ENCODE data around the gene TYW1.
"Not testable (repeated sequence)": the region's sequence is repeated elsewhere in the genome, so short reads cannot be mapped to it uniquely, and the experiment has no call there.

TYW1 gene, protein sequence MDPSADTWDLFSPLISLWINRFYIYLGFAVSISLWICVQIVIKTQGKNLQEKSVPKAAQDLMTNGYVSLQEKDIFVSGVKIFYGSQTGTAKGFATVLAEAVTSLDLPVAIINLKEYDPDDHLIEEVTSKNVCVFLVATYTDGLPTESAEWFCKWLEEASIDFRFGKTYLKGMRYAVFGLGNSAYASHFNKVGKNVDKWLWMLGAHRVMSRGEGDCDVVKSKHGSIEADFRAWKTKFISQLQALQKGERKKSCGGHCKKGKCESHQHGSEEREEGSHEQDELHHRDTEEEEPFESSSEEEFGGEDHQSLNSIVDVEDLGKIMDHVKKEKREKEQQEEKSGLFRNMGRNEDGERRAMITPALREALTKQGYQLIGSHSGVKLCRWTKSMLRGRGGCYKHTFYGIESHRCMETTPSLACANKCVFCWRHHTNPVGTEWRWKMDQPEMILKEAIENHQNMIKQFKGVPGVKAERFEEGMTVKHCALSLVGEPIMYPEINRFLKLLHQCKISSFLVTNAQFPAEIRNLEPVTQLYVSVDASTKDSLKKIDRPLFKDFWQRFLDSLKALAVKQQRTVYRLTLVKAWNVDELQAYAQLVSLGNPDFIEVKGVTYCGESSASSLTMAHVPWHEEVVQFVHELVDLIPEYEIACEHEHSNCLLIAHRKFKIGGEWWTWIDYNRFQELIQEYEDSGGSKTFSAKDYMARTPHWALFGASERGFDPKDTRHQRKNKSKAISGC

GRCh38 chr7:66996444-66997191, at the start of gene TYW1:
TYW1 (plus strand) TSS chr7:66996833; CDS start chr7:66996979, 146 bp downstream.
- peak; percentile 94 to 98 for DNase-seq (ENCODE audit: extremely low read depth in 1 of 2, low read depth in 1 of 2)

GRCh38 chr7:66948480-66949109, 48.0 kb upstream of the TYW1 start:
- DNase-seq (ENCODE audit: extremely low read depth in 1 of 2, low read depth in 1 of 2): no peak

DNA sequence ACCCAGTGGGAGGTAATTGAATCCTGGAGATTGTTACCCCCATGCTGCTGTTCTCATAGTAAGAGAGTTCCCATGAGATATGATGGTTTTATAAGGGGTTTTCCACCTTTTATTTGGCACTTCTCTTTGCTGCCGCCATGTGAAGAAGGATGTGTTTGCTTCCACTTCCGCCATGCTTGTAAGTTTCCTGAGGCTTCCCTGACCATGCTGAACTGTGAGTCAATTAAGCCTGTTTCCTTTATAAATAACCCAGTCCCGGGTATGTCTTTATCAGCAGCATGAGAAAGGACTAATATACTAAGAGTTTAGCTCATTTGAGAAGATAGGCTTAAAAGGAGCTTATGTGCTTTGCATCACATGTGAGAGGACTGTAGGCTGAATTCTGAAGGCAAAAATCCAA, 46.3 kb upstream of the TYW1 start:
- DNase-seq (ENCODE audit: extremely low read depth in 1 of 2, low read depth in 1 of 2): no peak

- no peak for DNase-seq (ENCODE audit: extremely low read depth in 1 of 2, low read depth in 1 of 2)
Observed at GRCh38 chr7:66950763-66951162, 45.9 kb upstream of the TYW1 start.

- DNase-seq (ENCODE audit: extremely low read depth in 1 of 2, low read depth in 1 of 2): no peak
Observed at GRCh38 chr7:66952343-66953043, 44.1 kb upstream of the TYW1 start.

- no peak for DNase-seq (ENCODE audit: extremely low read depth in 1 of 2, low read depth in 1 of 2)
Observed at GRCh38 chr7:66953044-66953427, 43.6 kb upstream of the TYW1 start.

GRCh38 chr7:66957595-66958290, 38.9 kb upstream of the TYW1 start:
- DNase-seq (ENCODE audit: extremely low read depth in 1 of 2, low read depth in 1 of 2): no peak

- no peak for DNase-seq (ENCODE audit: extremely low read depth in 1 of 2, low read depth in 1 of 2)
Observed at GRCh38 chr7:66958538-66959350, 37.9 kb upstream of the TYW1 start.

DNA sequence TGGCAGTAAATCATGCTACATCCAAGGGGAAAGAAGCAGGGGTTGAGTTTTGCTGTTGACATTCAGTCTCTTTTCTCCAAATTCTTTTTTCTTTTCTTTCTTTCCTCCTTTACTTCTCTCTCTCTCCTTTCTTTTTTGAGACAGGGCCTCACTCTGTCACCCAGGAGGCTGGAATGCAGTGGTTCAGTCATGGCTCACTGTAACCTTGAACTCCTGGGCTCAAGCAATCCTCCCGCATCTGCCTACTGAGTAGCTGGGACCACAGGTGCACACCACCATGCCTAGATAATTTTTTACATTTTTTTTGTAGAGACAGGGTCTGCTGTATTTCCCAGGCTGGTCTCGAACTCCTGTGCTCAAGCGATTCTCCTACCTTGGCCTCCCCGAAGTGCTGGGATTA, 36.4 kb upstream of the TYW1 start:
- no peak for DNase-seq (ENCODE audit: extremely low read depth in 1 of 2, low read depth in 1 of 2)

DNA sequence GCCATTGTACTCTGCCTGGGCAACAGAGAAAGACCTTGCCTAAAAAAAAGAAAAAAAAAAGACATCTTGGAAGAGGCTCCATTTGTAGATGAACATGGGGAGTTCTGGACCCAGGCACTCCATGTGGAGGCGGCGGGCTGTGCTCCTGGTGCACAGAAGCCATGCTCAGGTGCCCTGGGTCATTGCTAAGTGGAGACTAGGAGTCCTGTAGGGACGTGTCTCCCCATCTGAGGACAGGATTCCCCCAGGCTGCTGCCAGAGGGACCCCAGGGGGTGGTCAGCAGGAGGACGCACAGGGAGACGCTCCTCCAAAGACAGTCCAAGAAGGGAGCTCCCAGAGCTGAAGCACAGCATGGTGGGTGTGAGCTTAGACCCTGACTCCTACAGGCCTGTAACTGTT, 35.5 kb upstream of the TYW1 start:
- no peak for DNase-seq (ENCODE audit: extremely low read depth in 1 of 2, low read depth in 1 of 2)

- DNase-seq (ENCODE audit: extremely low read depth in 1 of 2, low read depth in 1 of 2): no peak
Observed at GRCh38 chr7:66964411-66964810, 32.2 kb upstream of the TYW1 start.

- DNase-seq (ENCODE audit: extremely low read depth in 1 of 2, low read depth in 1 of 2): no peak
Observed at GRCh38 chr7:66967029-66967428, 29.6 kb upstream of the TYW1 start.

- DNase-seq (ENCODE audit: extremely low read depth in 1 of 2, low read depth in 1 of 2): not testable (repeated sequence)
Observed at GRCh38 chr7:66969001-66969400, 27.6 kb upstream of the TYW1 start.

DNA sequence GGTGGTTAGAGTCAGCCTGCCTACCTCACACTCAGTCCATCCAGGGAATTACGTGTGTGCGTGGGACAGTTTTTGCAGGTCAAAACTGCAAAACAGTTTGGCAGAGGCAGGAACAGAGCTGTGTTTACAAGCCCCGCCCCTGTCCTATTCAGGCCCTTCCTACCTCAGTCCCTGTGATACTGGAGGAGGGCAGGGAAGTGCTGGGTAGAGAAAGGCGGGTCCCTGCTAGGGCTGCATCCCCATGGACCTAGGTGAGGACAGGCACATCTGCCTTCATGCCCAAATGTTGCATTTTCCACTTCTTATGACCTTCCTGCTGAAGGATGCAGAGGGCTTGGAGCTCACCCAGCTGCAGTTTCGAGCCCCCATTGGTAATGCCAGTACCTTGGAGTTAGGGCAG, 26.3 kb upstream of the TYW1 start:
- no peak for DNase-seq (ENCODE audit: extremely low read depth in 1 of 2, low read depth in 1 of 2)

DNA sequence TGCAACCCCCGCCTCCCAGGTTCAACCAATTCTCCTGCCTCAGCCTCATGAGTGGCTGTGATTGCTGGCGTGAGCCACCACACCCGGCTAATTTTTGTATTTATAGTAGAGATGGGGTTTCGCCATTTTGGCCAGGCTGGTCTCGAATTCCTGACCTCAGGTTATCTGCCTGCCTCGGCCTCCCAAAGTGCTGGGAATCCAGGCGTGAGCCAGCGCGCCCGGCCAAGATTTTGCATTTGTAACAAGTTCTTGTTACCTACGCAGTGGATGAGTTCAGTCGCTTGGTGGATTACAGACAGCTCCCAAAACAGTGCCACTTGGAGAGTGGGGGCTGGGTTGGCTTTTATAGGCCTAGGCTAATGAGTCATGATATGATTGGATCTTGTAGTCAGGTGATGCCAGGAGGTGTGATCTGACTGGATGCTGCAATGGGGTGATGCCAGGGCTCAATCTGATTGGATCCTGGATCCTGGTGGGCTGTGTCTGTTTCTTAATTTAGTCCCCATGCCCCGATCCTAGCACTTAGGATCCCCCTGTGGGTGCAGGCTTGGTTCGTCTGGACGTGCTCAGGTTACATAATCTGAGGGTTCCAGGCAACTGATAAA, 21.5 kb upstream of the TYW1 start:
- no peak for DNase-seq (ENCODE audit: extremely low read depth in 1 of 2, low read depth in 1 of 2)

DNA sequence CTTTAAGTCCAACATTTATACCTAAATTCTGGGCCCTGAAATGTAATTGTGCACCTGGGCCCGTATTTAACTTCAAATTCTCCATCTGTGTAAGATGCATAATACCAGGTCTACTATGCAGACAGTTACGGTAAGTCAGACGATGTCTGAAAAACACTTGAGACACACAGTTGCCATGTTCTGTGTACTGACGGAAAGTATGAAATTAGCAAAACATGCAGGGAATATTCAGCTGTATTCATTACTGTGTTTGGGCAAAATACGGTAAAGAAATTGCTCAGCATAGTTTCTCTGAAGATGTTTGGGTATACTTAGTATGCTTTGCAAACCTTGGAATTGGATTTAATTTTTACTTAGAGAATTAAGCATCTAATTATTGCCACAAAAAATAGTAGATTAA, 18.3 kb upstream of the TYW1 start:
- DNase-seq (ENCODE audit: extremely low read depth in 1 of 2, low read depth in 1 of 2): not testable (repeated sequence)

- DNase-seq (ENCODE audit: extremely low read depth in 1 of 2, low read depth in 1 of 2): not testable (repeated sequence)
Observed at GRCh38 chr7:66979013-66979412, 17.6 kb upstream of the TYW1 start.

GRCh38 chr7:66980336-66980735, 16.3 kb upstream of the TYW1 start:
- DNase-seq (ENCODE audit: extremely low read depth in 1 of 2, low read depth in 1 of 2): not testable (repeated sequence)

GRCh38 chr7:66989552-66989951, 7.1 kb upstream of the TYW1 start:
- DNase-seq (ENCODE audit: extremely low read depth in 1 of 2, low read depth in 1 of 2): not testable (repeated sequence)
